ENCODE results near the gene MLIP. TPM values are rescaled to one million over a fixed set of nuclear protein-coding genes. Genes with fewer than 3 reads are reported as not detected.
A peak's percentile ranks its signal among the peaks of the same experiment; 100 is the strongest.
"Not testable (repeated sequence)": the region's sequence is repeated elsewhere in the genome, so short reads cannot be mapped to it uniquely, and the experiment has no call there.

MLIP gene, protein sequence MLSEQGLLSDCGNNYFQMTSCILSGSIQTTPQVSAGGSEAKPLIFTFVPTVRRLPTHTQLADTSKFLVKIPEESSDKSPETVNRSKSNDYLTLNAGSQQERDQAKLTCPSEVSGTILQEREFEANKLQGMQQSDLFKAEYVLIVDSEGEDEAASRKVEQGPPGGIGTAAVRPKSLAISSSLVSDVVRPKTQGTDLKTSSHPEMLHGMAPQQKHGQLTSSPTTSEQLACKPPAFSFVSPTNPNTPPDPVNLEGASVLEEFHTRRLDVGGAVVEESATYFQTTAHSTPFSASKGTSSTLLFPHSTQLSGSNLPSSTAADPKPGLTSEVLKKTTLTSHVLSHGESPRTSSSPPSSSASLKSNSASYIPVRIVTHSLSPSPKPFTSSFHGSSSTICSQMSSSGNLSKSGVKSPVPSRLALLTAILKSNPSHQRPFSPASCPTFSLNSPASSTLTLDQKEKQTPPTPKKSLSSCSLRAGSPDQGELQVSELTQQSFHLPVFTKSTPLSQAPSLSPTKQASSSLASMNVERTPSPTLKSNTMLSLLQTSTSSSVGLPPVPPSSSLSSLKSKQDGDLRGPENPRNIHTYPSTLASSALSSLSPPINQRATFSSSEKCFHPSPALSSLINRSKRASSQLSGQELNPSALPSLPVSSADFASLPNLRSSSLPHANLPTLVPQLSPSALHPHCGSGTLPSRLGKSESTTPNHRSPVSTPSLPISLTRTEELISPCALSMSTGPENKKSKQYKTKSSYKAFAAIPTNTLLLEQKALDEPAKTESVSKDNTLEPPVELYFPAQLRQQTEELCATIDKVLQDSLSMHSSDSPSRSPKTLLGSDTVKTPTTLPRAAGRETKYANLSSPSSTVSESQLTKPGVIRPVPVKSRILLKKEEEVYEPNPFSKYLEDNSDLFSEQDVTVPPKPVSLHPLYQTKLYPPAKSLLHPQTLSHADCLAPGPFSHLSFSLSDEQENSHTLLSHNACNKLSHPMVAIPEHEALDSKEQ
- not detected in 2 replicates for total RNA-seq (2014; rRNA removed; shearing (Covaris generic))

DNA sequence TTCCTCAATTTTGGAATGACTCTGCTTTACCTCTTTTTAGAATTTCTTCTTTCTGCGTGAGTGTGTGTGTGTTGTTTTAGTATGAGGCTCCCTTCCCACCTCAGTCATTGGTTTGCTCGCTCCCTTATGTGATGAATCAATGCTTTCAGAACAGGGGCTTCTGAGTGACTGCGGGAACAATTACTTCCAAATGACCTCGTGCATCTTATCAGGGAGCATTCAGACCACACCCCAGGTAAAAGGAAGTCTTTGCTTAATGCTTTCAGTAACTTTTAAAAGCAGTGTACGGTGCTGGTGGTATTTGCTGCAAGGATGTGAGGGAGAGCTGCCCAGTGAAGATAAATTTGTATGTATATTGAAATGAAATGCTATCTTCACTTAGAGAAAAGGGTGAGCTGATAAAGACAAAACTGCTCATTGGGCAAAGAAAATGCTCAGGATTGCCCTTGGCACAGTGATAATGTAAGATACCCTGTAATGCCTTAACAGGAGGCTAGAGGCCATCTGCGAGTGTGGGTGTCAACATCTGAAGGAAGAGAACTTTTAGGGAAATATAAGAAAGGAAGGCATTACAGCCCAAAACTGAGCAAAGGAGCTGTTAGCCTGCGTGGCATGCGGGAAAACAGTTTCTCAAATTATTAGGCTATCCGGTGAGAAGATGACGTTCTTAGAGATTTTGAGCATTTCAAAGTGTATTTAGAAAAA lies at the start of gene MLIP:
Gene MLIP (plus strand): TSS at position 103 of the 705 bp plus-strand sequence. CDS start 37 bp downstream, at position 140.
- DNase-seq (ENCODE audit: low spot score) = no peak

DNA sequence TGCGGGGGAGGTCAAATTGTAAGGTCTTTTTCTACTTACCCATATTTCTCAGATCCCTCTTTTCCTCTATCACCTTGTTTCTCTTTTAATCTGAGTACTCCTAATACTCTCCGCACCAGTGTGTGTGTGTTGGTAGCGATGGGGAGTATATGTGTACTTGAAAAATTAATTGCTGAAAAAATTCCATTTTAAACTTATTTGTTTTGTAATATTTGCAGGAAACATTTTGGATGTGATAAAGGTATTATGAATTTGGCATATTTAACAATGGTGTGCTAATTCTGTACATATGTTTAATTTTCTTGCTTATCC lies 48.1 kb upstream of the MLIP start:
- DNase-seq (ENCODE audit: low spot score) = no peak

DNA sequence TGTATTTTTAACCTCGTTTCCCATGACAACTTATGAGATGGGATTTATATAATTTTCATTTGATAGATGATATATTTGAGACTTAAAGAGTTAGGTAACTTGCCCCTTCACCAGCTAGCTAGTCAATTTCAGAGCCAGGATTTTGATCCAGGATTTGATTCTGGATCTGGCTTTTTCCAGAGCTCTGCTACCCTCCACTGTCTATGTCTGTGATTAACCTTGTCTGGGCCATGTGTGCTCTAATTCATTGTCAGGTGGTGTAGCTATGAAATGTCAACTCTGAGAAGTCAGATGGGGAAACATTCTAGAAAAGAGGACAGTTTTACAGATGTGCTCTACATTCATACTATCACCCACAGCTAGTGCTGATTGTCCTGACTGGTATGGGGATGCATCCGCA lies 42.5 kb upstream of the MLIP start:
- no peak for DNase-seq (ENCODE audit: low spot score)

DNA sequence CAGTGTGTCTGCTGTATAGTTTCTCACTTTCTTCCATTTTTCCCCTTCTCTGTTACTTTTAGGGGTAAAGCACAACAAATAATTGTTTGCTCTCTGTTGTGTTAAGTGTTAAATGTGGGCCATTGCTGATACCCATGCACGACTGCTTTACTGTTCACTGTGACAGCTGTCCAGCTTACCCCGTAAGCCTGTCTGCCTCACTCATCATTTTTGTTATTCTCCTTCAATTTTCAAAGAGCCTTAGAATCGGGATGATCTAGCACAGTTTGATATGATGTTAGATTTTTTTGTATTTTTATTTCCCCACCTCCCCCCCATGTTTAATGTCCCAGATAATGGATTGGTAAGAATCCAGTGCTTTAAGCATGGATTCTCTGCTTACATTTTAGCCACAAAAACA lies 41.2 kb upstream of the MLIP start:
- no peak for DNase-seq (ENCODE audit: low spot score)

DNA sequence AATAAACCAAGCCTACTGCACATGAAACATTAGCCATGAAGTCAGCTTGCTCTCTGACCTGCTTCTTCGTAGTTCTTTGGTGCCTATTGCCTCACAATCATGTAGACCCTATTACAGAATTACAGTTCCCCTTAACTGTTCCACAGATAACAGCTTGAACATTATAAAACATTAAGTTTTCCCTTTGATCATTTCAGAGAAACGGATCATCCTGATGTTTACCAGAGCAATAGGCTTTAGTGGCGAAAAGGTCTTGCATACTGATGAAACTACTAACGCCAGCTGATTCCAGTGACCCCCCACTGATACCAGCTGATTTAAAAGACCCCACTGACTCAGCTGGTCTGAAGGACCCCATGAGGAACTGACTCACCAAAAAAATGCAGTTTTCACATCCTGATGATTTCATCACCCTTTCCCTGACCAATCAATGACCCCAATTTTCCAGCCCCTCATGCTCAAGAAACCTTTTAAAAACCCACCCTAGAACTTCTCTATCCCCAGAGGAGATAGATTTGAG lies 39.4 kb upstream of the MLIP start:
- DNase-seq (ENCODE audit: low spot score) = peak; percentile 1

DNA sequence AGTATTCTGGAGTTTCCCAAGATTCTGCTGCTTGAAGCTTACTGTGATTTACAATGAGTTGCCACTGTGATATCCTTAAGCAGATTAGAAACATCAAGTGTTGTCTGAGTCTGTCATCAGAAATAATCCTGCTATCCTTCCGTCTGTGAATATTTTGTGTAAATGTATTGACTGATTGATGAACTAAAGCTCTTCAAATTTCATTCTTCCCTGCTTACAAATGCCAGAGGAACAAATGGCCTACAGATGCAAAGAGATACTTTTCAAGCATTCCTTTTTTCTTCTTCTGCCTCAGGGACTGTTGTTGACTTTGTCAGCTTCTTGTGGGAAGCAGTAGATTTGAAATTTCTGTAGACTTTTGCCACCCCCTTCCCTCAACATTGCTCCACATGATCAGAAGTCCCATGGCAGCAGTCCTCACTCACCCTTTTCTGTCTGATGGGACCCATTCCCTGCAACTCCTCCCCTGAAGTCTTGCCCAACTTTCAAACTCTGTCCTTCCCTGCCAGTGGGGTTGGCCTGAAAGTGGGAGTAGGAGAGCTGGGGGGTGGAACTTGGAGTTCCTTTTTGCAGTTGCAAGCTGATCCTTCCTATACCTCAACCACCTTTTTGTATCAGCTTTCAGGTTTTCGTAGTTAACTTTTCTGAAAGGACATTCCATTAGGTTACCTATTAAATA lies 38.5 kb upstream of the MLIP start:
- no peak for DNase-seq (ENCODE audit: low spot score)

DNA sequence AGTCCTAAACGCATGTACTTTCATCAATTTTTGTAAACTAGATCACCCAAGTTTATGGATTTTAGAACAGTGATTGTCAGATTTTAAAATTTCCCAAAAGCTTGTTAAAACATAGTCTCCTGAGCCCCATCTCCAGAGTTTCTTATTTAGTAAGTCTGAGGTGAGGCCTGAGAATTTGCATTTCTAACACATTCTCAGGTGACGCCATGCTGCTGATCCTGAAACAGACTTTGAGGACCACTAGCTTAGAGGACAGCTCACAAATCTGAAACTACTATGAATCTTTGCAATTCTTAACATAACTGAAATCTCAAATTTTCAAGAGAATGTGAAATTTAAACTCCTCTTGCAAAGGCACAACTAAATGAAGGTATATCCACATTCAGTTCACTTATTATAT lies 37.8 kb upstream of the MLIP start:
- no peak for DNase-seq (ENCODE audit: low spot score)

DNA sequence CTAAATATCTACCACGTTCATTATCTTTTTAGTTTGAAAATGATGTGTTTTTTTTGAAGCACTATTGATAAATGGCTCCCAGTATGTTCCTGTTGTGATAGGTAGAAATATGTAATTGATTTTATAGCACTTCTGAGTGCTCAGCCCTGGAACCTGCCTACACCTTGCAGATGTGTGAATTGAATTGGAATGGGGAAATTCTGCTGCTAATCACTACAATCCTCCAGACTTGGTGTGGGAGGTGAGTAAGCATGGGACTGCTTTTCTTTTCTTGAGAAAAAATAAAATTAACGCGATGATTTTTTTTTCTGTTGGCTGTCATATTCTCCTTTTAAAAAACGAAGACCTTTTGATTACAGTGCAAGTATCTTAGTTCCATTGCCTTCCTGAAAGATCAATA lies 37.1 kb upstream of the MLIP start:
- no peak for DNase-seq (ENCODE audit: low spot score)

DNA sequence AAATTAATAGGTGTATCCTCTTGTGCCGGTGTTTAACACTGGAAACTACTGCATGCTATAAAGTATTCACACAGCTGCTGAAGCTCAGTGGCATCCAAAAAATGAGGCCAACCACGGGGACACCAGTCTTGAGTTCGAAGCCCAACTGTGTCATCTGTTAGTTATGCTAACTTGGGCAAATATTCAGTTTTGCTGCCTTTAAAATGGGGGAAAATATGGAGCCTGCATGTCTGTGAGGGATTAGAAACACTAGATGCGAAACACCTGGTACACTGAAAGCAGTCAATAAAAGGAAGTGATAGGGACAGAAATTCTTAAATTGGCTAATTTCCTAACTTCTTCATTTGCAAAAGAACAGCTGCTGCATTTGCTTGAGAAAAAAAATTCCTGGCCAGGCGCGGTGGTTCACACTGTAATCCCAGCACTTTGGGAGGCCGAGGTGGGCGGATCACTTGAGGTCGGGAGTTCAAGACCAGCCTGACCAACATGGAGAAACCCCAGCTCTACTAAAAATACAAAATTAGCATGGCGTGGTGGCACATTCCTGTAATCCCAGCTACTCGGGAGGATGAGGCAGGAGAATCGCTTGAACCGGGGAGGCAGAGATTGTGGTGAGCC lies 36.6 kb upstream of the MLIP start:
- no peak for DNase-seq (ENCODE audit: low spot score)

DNA sequence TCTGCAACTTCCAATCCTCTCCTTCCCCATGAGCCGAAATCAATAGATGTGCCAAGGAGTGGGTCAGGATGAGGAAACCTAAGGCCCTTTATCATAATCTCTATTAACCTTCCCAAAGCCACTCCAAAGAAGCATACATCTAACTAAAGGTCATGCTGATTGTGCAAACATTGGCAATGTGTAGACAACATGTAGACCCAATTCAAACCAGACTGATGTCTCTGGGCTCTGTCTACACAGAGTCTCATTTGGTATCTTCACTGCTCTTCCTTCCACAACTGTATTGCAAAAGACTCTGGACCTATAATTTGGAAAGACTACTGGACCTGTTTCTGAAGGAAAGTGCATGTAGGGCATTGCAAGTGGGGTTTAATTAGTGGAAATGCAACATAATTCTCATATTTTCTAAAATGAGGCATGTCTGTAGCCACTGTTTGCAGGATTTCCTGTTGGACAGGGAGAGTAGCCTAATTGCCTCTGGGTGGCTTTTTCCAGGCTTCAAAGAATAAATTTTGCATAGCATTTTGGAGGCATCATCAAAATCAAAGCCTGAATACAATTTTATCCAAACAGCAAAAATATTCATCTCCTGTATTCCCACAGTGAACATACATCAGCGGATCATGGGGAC lies 35.0 kb upstream of the MLIP start:
- DNase-seq (ENCODE audit: low spot score) = no peak

DNA sequence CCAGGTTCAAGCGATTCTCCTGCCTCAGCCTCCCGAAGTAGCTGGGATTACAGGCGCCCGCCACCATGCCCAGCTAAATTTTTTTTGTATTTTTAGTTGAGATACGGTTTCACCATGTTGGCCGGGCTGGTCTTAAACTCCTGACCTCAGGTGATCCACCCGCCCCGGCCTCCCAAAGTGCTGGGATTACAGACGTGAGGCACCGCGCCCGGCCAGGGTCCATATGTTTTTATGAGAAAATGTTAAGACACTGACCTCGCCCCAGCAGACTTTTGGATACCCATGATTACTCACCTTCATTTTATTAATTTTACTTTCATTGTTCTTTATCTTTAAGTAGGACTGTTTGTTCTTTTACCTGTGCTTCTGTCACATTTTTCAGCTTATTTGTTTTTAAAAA lies 29.7 kb upstream of the MLIP start:
- not testable (repeated sequence) for DNase-seq (ENCODE audit: low spot score)

DNA sequence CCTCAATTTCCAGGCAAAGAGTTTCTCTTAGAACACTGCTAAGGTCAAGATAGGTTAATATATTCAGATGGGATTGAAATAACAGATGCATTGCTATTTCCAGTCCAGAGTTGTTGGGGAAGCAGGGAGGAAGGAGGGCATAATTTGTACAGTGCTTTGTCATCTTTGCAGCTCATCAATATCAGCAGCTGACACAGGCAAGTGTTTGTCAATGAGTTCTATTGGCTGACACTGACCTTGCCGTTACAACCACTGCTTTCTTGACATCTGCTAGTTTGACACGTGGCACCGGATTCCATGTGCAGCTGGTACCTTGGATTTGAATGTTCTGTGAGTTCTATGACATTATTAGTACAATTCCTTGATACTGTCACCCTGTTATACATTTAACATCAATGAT lies 28.0 kb upstream of the MLIP start:
- no peak for DNase-seq (ENCODE audit: low spot score)

DNA sequence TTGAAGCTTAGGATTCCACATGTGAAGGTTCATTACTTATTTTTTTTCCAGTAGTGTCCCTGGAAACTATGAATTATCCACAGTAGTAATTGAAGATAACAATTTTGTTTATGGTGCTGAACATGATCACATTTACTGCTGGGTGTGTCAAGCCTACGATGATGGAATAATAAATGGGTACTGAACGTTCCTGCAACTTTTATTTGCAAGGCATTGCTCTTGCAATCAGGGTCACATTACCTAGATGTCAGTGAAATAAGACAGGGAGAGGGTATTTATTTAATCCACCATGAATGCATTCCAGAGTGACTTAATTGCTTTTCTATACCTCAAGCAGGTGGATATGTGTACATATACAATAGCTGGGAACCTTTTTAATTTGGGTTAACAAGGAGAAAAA lies 27.0 kb upstream of the MLIP start:
- no peak for DNase-seq (ENCODE audit: low spot score)

DNA sequence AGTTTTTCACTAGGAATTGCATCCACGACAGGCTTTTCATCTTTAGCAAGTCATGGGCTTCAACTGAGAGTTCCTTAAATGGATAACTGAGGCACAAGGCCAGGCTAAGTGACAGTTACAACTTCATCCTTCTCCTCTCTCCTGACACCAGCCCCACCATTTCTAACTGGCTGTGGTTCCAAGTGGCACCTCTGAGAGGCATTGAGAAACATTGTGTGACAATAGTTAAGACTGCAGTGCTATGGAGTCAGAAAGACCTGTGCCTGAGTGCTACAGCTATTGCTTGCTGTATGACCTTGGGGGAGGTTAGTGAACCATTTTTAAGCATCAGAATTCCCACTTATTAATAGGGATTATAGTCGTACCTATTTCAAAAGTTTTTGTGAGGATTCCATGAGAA lies 26.2 kb upstream of the MLIP start:
- no peak for DNase-seq (ENCODE audit: low spot score)

DNA sequence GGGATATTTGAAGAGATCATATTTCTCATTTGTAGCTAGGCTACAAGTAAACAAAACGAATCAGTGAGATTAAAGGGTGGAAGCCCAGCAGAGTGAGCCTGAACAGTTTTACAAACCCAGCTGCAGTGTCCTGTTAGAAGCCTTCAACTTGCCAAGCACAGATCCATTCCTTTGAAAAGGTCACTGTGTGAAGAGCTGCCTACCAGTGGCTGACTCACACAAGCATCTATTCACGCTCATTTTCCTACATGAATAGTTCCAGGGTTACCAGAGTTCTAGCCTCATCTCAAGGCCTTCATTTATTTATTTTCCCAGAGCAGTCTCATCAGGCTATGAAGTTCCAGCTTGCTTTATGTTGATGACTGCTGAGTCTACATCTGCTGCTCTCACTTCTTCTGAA lies 25.7 kb upstream of the MLIP start:
- no peak for DNase-seq (ENCODE audit: low spot score)

DNA sequence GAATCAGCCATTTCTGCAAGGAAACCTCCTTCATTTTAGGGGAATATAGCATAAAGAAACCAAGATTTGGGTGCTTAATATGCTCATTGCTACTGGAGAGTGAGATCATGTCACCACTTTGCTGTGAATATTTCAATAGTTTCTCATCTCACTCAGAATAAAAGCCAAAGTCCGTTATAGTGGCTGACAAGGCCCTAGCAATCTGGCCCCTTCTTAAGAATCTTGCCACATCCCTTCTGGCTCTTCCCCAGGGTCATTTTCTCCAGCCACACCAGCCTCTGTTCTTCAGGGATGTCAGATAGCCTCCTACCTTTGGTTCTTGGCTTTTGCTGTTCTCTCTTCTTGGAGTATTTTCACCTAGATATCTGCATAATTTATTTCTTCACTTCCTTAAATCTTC lies 24.8 kb upstream of the MLIP start:
- no peak for DNase-seq (ENCODE audit: low spot score)

DNA sequence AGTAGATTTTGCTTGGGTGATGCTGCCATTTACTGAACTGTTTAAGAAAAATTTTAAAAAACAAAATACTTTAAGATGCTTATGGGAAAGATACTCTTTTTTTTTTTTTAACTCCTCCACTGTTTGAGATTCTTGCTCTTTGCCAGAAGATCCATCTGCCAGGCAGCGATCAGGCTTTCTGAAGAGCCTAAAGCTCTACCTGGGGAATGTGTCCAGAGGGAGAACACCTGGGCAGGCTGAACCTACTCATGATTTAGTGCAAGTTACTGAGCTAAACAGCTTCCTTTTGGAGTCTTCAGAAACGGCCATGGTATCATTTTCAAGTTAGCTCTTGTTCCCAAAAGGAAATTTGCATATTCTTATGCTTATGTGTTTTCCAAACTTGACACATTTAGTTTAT lies 23.5 kb upstream of the MLIP start:
- no peak for DNase-seq (ENCODE audit: low spot score)

DNA sequence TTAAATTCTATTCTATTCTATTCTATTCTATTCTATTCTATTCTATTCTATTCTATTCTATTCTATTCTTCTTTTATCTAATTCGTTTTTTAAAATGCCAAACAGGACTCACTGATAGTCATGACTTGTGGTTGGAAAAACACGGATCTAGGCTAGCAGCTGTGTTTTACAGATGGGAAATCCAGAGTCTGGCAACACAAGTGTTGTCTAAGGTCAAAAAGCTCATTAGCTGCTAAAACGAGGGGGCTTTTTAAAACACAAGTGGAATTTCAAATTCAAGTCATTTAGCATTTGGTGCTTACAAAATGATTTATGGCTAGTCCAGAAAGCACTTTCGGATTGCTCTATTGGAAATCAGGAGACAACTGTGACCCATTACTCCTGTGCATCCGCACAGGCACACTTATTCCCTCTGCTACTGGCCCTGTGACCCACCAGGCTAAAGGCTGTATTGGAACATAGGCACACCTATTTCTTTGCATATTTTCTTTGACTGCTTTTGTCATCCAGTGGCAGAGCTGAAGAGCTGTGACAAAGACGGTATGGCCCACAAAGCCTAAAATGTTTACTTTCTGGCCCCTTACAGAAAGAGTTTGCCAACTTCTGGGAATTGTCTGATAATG lies 17.8 kb upstream of the MLIP start:
- DNase-seq (ENCODE audit: low spot score) = no peak

DNA sequence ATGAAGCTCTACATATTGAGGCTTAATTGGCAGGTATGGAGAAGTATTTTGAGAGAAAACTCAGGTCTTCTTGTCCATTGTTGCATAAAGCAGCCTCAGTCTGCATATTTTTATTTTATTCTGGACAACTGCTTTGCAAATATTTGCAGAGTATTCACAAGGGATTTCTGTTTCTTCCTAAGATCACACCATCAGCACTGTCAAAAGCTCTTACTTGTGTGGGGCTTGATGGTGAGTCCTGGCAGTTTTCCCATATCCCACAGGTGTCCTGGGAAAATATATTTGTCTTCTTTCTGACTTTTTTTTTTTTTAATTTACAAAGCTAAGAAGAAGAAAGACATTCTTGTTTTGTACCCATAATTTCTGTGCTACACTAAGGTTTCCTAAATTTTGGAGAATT lies 16.9 kb upstream of the MLIP start:
- no peak for DNase-seq (ENCODE audit: low spot score)

DNA sequence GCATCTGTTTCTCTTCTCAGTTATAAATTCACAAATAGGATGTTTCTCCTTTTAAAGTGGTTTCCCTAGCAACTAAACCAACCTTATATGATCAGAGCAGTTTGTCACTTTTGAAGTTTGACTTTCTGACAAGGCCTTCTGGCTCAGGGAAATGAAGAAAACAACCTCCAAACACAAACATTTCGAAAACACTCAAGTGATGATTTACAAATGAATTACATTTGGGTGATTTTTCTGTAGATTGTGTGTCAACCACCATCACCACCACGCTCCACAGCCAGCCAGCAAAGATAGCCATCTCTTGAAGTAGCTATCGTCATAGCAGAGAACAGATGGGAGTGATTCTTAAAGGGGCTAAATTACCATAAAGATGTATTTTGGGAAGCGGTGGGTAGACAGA lies 16.5 kb upstream of the MLIP start:
- DNase-seq (ENCODE audit: low spot score) = no peak

Data from H4 (cell line).